GM13976 (cell line): Measurements from ENCODE around the gene POLA2.
A peak's percentile ranks its signal among the peaks of the same experiment; 100 is the strongest.

Experiments used
- DNase-seq: peaks from one replicate; pipeline ENCODE4 v3.0.0; 2012; ENCODE audit warnings: low spot score
- in situ Hi-C: fragments of 300-500 bp; cut with MboI; formaldehyde crosslinking; loops from one replicate; pipeline ENCODE4 v1.12.0; 2022; ENCODE audit warnings: low sequenced_read_pairs, mixed read lengths, inconsistent platforms; ENCODE audit not compliant: unreplicated experiment
- TF ChIP-seq, protein P1 (sequence below): IDR thresholded peaks from 2 replicates; pipeline ENCODE4 v1.5.1; 2012; ENCODE audit warnings: borderline replicate concordance, mild to moderate bottlenecking; ENCODE audit not compliant: insufficient read depth; ENCODE audit errors: extremely low read depth, missing control alignments, control extremely low read depth

The POLA2 gene

GRCh38 chr11:65307298-65308229 is 45.8 kb downstream of the POLA2 start:
- no peak for DNase-seq
- in situ Hi-C loops, result no loop called here
- TF ChIP-seq, protein P1, sequence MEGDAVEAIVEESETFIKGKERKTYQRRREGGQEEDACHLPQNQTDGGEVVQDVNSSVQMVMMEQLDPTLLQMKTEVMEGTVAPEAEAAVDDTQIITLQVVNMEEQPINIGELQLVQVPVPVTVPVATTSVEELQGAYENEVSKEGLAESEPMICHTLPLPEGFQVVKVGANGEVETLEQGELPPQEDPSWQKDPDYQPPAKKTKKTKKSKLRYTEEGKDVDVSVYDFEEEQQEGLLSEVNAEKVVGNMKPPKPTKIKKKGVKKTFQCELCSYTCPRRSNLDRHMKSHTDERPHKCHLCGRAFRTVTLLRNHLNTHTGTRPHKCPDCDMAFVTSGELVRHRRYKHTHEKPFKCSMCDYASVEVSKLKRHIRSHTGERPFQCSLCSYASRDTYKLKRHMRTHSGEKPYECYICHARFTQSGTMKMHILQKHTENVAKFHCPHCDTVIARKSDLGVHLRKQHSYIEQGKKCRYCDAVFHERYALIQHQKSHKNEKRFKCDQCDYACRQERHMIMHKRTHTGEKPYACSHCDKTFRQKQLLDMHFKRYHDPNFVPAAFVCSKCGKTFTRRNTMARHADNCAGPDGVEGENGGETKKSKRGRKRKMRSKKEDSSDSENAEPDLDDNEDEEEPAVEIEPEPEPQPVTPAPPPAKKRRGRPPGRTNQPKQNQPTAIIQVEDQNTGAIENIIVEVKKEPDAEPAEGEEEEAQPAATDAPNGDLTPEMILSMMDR, result no peak

- in situ Hi-C loops, result no loop called here
- DNase-seq, result peak; percentile 52
- TF ChIP-seq, protein P1, result no peak
These were observed 46.6 kb downstream of the POLA2 start for GRCh38 chr11:65308281-65308891.

DNA sequence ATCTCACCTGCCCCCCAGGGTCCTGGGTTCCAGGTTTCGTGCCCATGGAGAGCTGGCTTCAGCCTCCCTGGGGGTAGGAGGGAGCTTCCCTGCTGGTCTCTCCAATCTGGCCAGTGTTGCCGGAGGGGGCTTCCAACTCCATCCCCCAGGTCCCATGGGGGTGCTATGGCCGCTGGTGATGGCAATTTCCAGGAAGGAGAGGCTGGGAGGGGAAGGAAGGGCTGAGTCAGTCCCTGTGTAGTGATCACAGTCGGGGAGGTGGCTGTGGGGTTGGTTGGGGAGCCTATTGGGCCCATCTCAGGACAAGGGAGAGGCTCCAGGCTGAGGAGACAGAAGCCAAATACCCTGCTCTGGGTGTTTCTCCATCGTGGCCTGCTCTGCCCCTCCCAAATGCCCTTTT is 47.2 kb downstream of the POLA2 start:
- no peak for DNase-seq
- TF ChIP-seq, protein P1, result no peak
- in situ Hi-C loops, result no loop called here

DNA sequence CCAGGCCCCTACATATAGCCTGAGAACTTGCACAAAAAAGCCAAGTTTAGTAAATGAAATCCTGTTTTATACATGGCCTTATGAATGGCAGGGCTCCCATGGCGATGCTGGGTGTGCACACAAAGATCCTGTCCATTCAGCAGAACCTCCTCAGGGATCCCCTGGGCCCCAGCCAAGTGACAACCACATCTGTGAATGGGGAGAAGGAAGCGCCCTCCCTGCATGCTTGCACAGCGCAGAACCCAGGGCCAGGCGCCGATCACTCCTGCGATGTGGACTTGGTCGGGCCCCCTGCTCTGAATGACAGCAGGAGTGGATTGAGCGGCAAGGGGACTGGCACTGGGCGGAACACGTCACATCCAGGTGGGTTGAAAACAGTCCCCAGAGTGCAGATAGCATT is 48.5 kb downstream of the POLA2 start:
- in situ Hi-C loops, result no loop called here
- TF ChIP-seq, protein P1, result no peak
- DNase-seq, result no peak

- in situ Hi-C loops, result no loop called here
- TF ChIP-seq, protein P1, result no peak
- no peak for DNase-seq
These were observed 49.0 kb downstream of the POLA2 start for GRCh38 chr11:65310736-65311135.

DNA sequence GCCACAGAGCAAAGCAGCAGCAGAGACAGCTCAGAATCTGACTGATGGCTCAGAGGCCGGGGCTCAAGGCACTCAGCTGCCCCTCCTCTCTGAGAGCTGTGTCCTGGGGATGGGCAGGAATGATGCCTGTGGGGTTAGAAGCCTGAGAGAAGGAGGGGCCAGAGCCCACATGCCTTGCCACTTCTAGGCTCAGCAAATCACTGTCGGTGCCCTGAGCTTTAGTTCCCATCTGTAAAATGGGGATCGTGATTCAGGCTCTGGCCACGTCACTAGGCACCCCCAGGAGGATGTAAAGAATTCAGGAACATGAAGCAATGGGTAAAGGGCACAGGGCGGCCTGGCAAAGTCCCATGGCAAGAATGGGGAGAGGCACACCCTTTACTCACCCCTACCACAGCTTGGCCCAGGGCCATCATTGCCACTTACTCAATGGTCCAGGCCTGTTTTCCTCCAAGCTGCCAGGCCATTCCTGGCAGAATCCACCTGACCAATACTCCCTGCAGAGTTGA is 49.5 kb downstream of the POLA2 start:
- TF ChIP-seq, protein P1, result no peak
- in situ Hi-C loops, result no loop called here
- no peak for DNase-seq
